GF-D8 (cell line): ENCODE results near the gene RNF7.
"Not testable (repeated sequence)": the region's sequence is repeated elsewhere in the genome, so short reads cannot be mapped to it uniquely, and the experiment has no call there.

Source experiments
- DNase-seq: peaks from one replicate; lab custom pipeline; 2025; lab: John Stamatoyannopoulos, UW

Gene RNF7

GRCh38 chr3:141735770-141736465 lies 2.2 kb upstream of the RNF7 start:
- DNase-seq = no peak

GRCh38 chr3:141737093-141737492 lies 1.0 kb upstream of the RNF7 start:
- peak; percentile 65 for DNase-seq

- DNase-seq = no peak
Observed at GRCh38 chr3:141737678-141738021, 448 bp upstream of the RNF7 start.

- no peak for DNase-seq
Observed at GRCh38 chr3:141738891-141739363, 829 bp downstream of the RNF7 start.

DNA sequence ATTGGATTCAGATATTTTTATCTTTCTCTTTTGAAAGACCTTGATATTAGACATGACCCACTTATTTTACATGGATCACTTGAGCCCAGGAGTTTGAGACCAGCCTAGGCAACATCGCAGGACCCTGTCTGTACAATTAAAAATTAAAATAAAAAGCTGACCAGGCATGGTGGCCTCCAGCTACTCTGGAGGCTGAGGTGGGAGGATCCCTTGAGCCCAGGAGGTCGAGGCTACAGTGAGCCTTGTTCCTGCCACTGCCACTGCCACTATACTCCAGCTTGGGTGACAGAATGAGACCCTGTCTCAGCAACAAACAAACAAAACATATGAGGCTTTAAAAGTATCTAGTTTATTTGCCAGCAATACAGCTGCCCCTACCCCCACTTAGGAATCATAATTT lies 1.6 kb downstream of the RNF7 start:
- DNase-seq = no peak

DNA sequence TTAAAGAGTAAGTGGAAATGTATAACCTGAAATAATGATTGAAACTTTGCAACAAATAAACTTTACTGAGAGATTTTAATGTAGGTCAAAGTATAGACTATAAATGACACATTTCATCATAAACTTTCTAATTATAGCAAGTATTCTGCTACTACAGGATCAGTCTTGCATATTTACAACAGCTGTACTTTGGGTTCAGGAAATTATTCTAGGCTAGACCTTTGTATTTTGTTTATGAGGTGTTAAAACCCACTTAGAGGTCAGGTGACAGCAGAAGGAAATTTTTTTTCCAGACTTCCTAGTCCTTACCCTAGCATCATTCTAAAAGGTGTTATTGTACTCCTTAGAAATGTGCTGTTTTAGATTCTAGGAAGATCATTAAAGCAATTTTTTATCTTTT lies 2.3 kb downstream of the RNF7 start:
- DNase-seq = no peak

DNA sequence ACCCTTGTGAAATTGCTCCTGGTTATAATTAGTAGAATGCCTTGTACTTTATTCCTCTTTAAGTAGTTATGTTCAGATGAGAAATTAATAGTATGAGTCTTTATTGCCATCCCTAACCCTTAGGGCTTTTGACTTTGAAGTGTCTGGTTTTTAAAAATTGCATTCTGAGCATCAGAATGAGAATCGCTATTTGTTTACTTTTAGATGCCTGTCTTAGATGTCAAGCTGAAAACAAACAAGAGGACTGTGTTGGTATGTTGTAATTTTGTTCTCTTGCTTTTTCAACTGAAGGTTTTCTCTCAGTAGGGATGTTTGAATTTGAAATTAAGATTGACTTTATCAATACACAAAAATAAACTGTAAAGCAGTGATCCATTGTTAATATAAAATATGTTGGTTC lies 5.2 kb downstream of the RNF7 start:
- DNase-seq = no peak

- DNase-seq = no peak
Observed at GRCh38 chr3:141746962-141747361, 8.9 kb downstream of the RNF7 start.

- no peak for DNase-seq
Observed at GRCh38 chr3:141753399-141753798, 15.3 kb downstream of the RNF7 start.

DNA sequence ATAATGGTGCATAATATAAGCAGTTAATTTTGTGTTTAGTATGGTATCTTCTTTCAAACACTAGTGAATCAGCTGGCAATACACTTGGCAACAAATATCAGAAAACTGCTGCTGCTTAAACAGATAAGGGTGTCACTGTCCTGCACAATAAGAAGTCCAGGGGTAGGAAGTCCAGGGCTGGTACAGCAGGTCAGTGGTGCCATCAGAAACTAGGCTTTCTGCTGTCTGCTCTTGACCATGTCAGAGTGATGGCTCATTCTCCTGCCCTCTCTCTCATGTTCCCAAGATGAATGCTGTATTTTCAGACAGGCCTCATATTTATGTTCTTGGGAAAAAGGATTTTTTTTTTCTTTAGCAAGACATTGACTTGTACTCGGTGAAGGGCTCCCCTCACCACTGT lies 15.9 kb downstream of the RNF7 start:
- no peak for DNase-seq

DNA sequence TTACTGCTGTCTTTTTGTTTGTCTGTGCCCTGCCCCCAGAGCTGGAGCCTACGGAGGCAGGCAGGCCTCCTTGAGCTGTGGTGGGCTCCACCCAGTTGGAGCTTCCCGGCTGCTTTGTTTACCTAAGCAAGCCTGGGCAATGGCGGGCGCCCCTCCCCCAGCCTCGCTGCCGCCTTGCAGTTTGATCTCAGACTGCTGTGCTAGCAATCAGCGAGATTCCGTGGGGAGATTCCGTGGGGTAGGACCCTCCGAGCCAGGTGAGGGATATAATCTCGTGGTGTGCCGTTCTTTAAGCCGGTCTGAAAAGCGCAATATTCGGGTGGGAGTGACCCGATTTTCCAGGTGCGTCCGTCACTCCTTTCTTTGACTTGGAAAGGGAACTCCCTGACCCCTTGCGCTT lies 24.5 kb downstream of the RNF7 start:
- DNase-seq = not testable (repeated sequence)

- no peak for DNase-seq
Observed at GRCh38 chr3:141763088-141763750, 25.1 kb downstream of the RNF7 start, which contains the start of gene GRK7. Gene GRK7, plus strand, starts transcription at chr3:141763408. Its CDS starts 14,877 bp downstream, at chr3:141778285.

GRCh38 chr3:141764045-141764444 lies 25.9 kb downstream of the RNF7 start:
- no peak for DNase-seq

GRCh38 chr3:141764465-141764864 lies 26.4 kb downstream of the RNF7 start:
- no peak for DNase-seq

DNA sequence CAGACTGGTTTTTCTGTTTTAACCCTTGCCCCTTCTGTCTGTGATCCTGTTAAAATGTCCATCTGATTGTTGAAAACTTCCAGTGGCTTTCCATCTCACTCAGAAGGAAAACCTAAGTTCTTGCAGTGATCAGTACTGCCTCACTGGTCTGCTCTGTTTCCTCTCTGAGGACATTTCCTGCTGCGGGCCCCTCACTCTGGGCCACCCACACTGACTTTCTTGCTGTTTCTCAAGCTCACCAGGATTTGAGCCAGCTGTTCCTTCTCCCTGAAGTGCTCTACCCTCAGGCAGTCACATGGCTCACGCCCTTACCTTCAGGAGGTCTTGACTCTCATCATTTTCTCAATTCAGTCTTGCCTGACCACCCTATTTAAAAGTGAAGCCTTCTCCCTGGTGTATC lies 26.9 kb downstream of the RNF7 start:
- DNase-seq = peak; percentile 69

DNA sequence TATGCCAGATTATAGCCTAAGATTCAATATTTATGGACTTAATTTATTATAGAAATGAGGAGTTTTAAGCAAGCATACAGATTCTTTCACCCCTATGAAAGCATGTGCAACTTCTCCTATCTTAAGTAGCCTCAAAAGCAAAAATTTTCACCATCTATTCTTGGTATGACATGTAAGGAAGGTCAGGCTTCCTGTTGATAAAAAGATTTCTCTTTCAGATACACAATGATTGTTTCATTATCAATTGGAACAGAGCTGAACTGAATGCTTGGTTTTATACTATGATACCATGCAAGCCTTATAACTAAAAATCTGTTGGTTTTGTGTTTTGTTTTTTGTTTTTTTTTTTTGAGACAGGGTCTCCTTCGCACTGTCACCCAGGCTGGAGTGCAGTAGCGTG lies 29.0 kb downstream of the RNF7 start:
- DNase-seq = no peak

- no peak for DNase-seq
Observed at GRCh38 chr3:141769221-141769894, 31.3 kb downstream of the RNF7 start.

DNA sequence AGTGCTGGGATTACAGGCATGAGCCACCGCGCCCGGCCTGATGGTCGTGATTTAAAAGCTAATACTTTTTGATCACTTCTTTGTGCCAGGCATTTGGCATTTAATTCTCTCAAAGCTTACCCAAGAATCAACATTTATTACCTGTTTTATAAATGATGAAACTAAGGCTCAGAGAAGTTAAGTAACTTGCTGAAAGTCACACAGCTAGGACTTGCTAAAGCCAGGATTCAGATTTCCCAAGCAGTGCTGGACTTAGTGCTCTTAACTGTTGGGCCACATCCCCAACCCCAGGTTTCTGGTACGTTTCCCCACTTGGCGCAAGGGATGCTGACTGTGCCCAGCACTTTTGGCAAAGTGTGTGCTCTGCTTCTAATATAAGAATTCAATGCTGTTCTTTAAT lies 35.6 kb downstream of the RNF7 start:
- DNase-seq = no peak

GRCh38 chr3:141776376-141776775 lies 38.3 kb downstream of the RNF7 start:
- no peak for DNase-seq

GRCh38 chr3:141776885-141777284 lies 38.8 kb downstream of the RNF7 start:
- DNase-seq = no peak

- no peak for DNase-seq
Observed at GRCh38 chr3:141777957-141778813, 40.1 kb downstream of the RNF7 start.

DNA sequence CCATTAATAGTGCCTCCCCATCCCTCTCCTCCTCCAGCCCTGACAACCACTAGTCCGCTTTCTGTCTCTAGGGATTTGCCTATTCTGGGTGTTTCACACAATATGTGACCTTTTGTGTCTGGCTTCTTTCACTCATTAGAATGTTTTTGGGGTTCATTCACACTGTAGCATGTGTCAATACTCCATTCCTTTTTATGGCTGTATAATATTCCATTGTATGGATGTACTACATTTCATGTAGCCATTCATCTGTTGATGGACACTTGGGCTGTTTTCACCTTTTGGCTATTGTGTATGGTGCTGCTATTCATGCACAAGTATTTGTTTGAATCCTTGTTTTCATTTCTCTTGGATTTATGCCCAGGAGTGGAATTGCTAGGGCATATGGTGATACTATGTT lies 41.6 kb downstream of the RNF7 start:
- no peak for DNase-seq
